ENCODE data around the gene KLF13.

KLF13 gene

DNA sequence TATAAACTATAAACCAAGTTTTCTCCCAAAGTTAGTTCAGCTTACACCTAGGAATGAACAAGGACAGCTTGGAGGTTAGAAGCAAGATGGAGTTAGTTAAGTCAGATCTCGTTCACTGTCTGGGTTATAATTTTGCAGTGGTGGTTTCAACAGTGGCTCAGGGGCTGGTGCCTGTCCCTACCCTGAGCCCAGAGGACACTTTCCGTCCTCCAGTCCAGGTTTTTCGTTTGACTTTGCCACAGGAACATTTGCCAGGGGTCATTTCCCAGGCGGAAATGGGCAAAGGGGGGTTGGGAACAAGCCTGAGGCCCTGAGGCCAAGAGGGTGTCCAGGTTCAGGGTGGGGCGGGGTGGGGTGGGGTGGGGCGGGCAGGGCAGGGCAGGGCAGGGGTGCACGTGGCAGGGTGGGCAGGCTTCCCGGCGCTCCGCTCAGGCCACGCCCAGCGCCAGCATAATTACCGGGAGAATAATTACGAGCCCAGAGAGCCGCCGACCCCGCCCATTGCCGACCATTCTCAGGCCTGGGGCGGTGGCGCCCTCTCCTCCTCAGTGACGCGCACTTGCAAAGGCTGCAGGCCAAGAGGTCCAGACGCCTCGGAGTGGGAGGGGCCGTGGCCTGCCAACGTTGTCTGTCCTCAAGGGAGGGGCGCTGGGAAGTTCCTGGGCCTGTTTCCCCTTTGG, 70.4 kb downstream of the KLF13 start:
- no peak for DNase-seq (ENCODE audit: insufficient read length, low spot score)
- no peak for FAIRE-seq

DNA sequence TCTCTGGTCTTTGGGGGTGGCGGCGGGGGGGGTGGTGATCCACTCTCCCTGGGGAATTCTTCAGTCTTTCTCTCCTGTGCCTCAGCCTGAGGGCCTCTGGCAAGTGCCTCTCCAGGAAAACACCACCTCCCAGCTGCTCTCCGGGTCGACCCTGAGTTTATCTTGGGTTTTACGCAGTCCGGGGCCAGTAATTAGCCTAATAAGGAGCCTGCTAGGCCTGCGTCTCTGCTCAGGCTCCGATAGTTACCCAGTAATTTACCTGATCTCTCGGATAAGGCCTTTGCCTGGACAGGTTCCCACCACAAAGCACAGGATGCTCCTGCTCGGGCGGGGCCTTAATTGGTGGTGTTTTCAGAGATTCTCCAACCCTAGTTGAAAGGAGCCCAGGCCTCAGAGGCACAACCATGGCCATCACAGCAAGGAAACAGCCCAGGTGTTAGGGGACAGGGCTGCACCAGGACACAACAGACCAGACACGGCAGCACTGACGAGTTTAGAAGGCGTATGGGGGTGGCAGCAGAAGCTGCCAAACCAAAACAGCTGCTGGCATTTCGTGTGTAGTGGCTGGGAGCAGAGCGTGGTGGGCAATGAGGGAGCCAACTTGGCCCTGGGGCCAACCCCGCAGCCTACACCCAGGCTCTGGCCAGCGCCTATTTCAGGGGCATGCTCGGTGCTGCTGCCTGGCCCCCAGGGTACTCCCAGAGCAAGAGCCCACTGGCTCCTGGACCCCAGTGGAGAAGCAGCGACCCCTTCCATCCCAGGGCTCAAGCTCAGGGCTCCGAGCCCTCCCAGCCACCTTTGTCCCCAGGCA, 71.4 kb downstream of the KLF13 start:
- FAIRE-seq (no peak), DNase-seq (ENCODE audit: insufficient read length, low spot score) (no peak)

DNA sequence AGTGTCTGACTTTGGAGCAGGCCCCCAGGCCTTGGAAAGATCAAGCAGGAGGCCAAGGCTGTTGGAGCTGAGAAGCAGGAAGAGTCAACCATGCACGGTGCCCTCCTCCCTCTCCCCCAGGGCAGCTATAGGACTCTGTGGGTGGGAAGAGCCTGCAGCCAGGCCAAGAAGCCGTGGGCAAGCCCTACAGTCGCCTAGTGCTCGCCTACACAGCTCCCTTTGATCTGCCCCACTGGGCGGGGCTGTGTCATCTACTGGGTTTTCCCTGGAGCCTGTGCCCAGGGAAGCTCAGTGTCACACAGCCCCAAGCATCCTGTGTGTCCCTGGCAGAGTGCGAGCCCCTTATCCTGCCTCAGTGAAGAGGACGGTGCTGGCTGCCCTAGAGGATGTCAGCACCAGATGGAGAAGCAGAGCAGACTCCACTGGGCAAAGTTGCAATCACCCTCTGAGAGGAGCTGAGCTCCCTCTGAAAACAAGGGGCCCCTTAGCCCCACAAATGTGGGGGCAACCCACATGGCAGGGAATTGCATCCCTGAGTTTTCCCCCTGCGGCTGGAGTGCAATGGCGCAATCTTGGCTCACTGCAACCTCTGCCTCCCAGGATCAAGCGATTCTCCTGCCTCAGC, 72.2 kb downstream of the KLF13 start:
- DNase-seq (ENCODE audit: insufficient read length, low spot score) (no peak), FAIRE-seq (no peak)

DNA sequence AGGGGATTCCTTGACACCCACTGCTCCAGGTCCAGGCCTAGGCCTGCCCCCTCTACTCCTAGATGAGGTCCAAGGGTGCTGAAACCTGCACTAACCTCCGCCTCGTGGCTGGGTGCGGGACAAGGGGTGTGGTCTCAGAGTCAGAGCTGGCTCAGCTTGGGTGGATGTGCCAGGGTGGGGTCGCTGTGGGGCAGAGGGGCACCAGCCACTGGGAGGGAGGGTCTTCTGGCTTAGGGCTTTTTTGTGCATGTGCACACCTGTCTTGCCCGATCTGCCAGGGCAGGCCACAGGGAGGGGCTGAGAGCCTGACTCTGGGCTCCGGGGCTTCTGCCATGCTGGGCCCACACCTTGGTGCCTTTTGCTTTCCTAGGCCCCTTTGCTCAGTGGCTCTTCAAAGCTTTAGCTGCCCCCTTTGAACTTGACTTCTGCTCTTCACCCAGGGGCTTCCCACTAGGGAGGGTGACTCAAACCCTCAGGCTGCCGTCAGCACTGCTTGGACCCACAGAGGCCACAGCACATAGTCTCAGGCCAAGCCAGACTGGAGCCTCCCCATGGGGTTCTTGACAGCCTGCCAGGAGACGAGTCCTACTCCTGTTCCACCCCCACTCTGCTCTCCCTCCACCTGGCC, 73.0 kb downstream of the KLF13 start:
- no peak for DNase-seq (ENCODE audit: insufficient read length, low spot score)
- FAIRE-seq, result no peak

DNA sequence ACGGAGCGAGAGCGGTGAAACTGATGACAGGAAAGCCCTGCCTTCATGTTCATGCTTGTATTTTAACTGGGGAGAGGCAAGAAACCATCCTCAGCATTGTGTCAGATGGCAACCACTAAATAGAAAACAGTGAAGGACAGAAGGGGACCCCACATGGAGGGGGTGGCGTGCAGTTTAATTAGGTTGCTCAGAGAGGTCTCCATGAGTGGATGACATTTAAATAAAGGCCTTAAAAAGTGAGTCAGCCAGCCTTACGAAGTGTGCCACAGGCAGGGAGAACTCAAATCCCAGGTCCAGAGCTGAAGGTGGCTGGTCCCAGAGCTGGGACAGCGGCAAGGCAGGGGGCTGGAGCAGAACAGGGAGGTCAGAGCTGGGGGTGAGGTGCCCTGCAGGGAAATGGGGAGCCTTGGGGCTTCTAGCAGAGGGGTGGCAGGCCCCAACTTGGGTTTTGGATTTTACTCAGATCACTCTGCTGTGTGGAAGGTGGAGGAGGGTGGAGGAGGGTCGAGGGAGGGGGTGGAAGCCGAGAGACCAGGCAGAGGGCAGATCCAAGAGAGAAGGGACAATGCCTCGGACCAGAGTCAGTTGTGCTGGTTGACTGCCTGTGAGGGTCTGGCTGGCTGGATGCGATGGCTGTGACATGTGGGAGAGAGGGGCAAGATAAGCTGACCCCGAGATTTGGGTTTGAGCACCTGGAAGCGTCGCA, 73.7 kb downstream of the KLF13 start:
- no peak for DNase-seq (ENCODE audit: insufficient read length, low spot score)

DNA sequence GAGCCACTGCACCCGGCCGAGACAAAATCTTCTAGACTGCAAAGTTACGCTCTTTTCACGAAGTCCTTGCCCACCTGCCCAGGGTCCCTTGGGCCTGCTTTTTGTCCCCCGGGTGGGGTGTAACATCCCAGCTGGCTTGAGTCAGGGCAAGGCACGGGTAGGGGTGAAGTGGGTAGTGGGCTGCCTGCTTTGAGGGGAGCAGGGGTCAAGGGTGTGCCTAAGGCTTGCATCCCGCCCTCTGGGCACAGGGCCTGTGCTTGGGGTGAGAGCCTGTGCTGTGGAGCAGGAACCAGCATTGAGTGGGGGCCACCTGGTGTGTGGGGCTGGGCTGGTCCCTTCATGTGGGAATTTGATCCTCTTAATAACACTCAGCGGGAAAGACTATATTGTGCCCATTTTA, 74.6 kb downstream of the KLF13 start:
- DNase-seq (ENCODE audit: insufficient read length, low spot score) (no peak), FAIRE-seq (no peak)

More for the DNA sequence above, 73.7 kb downstream of the KLF13 start:
- no peak for FAIRE-seq

DNA sequence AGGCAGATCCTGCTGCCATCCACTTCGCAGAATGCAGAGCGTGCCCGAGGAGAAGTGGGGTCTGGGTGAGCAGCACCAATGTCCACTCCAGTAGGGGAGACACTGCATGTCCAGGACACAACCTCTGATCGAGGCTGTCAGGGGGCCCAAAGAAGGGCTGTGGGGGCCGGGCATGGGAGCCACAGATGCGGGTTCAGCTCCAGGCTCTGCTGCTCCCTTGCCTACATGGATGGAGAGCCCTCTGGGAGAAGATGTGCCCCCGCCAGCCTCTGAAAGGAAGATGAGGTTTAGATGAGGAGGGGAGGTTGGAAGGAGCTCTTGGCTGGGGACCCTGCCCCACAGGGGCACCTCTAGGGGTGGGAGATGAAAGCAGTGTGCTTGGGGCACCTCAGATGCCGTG, 75.4 kb downstream of the KLF13 start:
- DNase-seq (ENCODE audit: insufficient read length, low spot score) (no peak), FAIRE-seq (no peak)

DNA sequence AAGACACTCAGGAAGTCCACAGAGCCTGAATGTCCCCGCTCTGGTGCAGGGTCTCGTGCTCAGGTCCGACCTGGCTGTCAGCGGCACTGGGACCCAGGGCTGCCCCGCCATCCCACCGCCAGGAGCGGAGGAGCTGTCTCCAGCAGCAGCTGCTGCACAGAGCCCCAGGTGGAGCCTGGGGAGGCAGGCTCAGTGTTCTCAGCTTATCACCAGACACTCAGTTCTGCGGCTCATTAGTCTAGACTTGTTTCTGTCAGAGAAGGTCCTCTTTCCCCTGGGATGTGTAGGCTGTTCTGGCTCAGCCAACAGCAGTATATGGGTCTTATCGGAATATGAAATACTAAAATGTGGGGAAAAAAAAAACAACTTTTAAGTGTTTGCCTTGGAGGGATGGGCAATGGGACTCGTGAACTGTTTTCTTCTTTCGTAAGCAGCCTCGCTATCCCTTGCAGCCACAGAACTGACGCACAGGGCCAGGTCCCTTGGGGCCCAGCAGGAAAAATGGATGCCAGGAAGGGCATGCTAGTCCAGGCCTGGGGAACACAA, 75.9 kb downstream of the KLF13 start:
- no peak for DNase-seq (ENCODE audit: insufficient read length, low spot score)
- FAIRE-seq, result no peak

DNA sequence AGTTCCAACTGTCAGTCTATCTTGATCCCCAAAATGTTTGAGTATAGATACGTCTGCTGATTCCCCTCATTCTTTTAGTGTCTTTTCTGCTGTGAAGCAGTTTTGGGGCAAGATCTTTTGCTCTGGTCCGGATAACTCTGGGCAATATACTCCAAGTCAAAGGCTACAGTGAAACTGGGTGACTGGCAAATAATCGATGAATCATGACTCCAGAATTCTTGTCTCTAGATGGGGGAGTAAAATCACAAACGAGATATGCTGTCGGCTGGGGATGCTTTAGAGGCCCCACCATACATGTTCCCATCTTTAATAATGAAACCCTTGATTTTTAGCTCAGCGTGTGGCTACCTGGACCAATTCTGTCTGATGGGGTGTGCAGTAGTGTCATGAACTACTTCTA, 76.5 kb downstream of the KLF13 start:
- FAIRE-seq, result no peak
- DNase-seq (ENCODE audit: insufficient read length, low spot score), result no peak

DNA sequence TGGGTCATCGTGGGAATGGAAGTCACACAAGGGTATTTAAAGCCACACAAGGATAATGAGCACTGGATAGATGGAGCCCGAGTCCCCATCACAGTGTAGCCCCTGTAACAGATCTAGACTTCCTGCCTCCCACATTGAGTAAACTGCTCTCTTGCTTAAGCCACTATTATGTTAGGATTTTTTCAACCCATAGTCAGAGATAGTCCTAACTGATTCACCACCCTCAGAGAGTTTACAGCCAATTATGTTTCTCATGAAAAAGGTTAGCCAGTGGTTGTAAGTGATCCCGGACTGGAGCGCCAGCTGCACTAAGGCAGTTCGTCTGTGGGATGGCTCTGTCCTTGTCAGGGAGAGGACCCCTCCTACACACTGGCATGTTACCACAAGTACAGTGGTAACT, 77.0 kb downstream of the KLF13 start:
- DNase-seq (ENCODE audit: insufficient read length, low spot score) (no peak), FAIRE-seq (no peak)

DNA sequence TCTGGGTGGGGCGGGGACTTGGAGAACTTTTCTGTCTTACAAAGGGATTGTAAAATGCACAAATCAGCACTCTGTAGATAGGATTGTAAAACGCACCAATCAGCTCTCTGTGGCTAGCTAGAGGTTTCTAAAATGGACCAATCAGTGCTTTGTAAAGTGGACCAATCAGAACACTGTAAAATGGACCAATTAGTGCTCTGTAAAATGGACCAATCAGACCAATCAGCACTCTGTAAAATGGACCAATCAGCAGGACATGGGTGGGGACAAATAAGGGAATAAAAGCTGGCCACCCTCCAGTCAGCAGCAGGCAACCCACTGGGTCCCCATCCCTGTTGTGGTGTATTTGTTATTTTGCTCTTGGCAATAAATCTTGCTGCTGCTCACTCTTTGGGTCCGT, 77.7 kb downstream of the KLF13 start:
- DNase-seq (ENCODE audit: insufficient read length, low spot score) (no peak), FAIRE-seq (no peak)

DNA sequence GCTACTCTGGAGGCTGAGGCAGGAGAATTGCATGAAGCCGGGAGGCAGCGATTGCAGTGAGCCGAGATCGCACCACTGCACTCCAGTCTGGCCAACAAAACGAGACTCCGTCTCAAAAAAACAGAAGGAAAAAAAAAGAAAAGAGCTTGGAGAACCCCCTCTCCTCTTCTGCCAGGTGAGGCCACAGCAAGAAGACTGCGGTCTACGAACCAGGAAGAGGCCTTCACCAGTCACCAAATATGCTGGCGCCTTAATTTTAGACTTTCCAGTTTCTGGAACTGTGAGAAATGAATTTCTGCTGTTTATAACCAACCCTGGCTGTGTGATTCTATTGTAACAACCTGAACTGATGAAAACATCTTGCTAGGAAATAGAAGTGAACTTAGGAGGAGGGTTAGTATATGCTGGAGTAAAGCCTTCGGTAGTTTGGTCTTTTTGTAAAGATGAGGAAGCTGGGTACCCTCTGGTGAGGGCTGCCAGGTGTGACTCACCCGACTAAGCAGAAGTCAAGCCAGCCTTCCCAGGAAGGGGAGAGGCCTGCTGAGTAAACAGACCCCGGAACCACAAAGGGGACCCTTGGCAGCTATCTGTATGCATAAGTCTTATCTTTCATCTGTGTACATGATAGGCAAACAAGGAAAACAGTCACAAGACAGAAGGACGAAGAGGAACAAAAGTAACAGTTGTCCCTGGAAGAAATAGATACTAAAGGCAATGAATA, 78.7 kb downstream of the KLF13 start:
- DNase-seq (ENCODE audit: insufficient read length, low spot score) (no peak), FAIRE-seq (no peak)

DNA sequence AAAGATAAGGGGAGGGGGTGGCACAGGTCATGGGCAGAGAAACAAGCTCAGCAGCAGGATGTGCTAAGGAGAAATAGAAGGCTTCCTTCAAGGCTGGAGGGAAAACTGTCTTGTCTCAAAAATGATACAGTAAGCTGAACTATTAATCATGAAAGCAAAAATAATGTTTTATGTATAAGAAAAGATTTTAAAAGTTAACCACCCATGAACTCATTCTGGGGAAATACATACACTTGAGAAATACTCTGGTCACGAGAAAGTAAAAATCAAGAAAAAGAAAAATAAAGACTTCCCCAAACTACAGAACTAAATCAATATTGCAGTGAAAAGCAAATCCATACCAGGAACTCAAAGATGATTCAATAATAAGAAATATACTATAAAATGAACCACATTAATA, 80.7 kb downstream of the KLF13 start:
- FAIRE-seq (no peak), DNase-seq (ENCODE audit: insufficient read length, low spot score) (no peak)

DNA sequence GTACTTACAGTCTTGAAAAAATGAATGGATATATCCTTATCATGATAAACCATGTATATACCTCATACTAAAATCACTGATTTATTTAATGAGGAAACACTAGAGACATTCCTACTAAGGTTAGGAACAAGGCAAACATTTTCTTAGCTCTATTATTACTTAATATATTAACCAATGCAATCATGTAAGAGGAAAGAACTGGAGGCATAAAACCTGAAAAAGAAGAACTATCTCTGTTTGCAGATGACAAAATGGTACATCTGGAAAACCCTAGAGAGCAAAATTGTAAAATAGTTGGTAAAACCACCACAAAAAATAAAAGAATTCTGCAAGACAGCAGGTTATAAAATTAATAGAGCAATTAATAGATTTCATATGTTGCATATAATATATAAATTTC, 81.2 kb downstream of the KLF13 start:
- DNase-seq (ENCODE audit: insufficient read length, low spot score) (no peak), FAIRE-seq (no peak)

DNA sequence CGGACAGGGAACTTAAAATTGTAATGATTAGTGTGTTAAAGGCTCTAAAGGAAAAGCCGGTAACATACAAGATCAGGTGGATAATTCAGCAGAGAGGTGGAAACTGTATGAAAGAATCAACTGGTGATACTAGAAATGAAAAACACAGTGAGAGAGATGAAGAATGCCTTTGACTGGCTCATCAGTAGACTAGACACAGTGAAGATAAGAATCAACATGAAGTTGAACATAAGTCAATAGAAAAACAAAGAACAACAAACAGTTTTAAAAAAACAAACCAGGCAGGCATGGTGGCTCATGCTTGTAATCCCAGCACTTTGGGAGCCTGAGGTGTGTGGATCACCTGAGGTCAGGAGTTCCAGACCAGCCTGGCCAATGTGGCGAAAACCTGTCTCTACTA, 82.1 kb downstream of the KLF13 start:
- FAIRE-seq (no peak), DNase-seq (ENCODE audit: insufficient read length, low spot score) (no peak)

DNA sequence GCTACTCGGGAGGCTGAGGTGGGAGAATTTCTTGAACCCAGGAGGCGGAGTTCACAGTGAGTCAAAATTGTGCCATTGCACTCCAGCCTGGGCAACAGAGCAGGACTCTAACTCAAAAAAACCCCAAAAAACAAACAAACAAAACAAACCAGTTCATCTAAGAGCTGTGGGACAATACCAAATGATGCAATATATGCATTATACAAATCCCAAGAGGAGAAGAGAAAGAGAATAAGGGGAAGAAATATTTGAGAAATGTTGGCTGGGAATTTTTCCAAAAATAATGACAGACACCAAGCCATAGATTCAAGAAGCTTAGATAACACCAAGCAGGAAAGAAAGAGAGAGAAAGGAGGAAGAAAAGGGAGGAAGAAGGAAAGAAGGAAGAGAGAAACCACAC, 82.5 kb downstream of the KLF13 start:
- FAIRE-seq, result no peak

DNA sequence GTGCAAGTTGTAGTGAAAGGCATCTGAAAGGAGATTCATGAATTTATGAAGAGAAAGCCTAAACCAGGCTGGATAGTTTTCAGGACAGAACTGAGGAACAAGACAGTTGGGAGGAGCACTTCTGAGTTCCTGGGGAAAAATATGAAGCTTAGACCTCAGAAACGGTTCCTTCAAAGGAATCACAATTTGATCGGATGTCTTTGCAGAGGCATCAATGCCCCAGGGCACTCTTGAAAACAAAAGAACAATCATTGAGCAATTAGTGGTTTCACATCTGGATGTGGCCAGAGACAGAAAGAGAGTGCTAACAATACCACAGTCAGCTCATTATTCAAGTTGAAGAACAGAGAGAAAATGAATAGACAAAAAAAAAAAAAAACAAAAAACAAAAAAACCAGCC, 86.2 kb downstream of the KLF13 start:
- FAIRE-seq (no peak), DNase-seq (ENCODE audit: insufficient read length, low spot score) (no peak)

More for the DNA sequence above, 82.5 kb downstream of the KLF13 start:
- DNase-seq (ENCODE audit: insufficient read length, low spot score), result no peak

DNA sequence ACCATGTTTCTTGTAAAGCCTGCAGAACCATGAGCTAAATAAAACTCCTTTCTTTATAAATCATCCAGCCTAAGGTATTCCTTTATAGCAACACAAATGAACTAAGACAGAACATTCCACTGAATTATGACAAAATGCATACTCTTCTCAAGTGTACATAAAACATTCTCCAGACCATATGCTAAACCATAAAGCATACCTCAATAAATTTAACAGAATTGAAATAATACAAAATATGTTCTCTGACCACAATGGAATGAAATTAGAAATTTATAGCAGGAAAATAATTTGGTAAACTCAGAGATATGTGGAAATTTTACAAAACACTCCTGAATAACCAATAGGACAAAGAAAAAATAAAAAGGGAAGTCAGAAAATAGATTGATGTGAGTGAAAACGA, 88.6 kb downstream of the KLF13 start:
- no peak for FAIRE-seq
- DNase-seq (ENCODE audit: insufficient read length, low spot score), result no peak

DNA sequence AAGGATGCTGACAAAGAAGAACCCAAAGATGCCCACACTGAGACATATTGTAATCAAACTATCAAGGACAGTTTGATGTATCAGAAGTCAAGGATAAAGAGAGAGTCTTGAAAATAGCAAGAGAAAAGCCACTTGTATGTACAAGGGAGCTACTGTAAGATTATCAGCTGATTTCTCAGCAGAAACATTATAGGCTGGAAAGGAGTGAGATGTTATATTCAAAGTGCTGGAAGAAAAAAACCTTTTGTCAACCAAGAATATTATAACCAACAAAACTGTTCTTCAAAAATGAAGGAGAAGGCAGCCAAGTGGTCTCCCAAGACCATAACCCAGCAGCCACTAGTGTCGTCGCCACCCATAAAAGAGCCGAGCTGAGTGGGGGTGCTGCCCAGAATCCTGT, 93.2 kb downstream of the KLF13 start:
- no peak for FAIRE-seq
- no peak for DNase-seq (ENCODE audit: insufficient read length, low spot score)

DNA sequence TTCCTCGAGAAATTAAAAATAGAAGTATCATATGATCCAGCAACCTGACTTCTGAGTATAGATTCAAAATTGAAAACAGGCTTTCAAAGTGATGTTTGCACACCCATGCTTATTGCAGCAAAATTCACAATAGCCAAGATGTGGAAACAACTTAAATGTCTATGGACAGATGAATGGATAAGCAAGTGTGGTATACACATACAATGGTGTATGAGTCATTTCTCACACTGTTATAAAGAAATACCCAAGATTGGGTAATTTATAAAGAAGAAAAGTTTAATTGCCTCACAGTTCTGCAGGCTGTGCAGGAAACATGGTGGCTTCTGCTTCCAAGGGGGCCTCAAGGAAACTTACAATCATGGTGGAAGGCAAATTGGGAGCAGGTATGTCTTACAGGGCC, 100.8 kb downstream of the KLF13 start:
- DNase-seq (ENCODE audit: insufficient read length, low spot score) (no peak), FAIRE-seq (no peak)
